Kidney capillary endothelial cell (primary cell): ENCODE data around the gene BIK.

Experiments
- DNase-seq: peaks from one replicate; pipeline ENCODE4 v3.0.0-alpha.2; 2018; ENCODE audit warnings: low spot score

BIK gene, protein sequence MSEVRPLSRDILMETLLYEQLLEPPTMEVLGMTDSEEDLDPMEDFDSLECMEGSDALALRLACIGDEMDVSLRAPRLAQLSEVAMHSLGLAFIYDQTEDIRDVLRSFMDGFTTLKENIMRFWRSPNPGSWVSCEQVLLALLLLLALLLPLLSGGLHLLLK

DNA sequence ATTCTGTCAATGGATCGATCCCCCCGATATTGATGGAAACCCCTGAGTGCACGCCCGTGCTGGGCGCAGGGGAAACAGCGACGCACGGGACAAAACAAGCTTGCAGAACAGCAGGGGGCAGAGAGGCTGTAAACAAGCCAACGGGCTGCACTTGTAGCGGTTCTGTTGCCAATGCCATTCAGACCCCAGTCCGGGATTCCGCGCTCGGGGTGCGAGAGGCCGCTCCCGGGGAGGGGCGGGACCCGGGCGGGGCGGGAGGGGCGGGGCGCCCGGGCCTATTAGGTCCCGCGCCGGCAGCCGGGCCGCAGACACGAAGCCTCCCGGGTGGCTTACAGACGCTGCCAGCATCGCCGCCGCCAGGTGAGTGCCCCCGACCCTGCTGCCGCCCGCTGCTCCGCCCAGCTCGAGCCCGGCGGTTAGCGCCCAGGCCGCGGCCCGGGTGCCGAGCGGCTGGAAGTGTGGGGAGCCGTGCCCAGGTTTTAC, at the start of gene BIK:
Gene BIK, plus strand, starts transcription at position 307 of the 483 bp plus-strand sequence. CDS start 13,273 bp downstream, outside the sequence.
- no peak for DNase-seq

DNA sequence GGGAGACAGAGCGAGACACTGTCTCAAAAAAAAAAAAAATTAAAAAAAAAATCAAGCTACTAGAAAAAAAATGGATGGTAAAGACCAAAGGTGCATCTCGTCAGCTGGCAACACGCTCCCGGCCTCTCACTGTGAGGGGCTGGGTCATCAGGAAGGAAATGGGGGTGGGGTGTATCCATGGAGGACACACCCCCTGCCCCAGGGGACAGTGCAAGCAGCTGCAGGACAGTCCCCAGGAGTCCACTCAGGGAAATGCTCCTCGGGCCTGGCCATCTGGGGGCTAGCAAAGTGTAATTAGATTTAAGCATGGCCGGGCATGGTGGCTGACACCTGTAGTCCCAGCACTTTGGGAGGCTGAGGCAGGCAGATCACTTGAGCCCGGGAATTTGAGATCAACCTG, 44.4 kb upstream of the BIK start:
- no peak for DNase-seq

DNA sequence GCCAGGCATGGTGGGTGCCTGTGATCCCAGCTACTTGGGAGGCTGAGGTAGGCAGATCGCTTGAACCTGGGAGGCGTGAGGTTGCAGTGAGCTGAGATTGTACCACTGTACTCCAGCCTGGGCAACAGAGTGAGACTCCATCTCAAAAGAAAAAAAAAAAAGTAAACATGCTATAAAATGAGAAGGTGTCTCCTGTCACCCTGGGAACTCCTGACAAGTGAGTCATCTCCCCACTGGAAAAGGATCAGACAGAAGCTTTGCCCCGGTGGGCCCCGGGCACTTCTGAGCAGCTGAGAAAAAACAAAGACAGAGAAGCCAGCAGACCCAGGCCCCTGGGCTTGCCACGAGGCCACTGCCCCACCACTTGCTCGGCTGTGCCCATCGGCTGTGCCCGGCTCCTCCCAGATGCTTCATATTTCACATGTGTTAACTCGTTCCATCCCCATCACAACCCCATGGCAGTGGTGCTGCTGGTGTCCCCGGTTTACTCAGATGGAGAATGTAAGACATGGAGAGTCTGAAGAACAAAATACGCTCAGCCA, 43.6 kb upstream of the BIK start:
- no peak for DNase-seq

DNA sequence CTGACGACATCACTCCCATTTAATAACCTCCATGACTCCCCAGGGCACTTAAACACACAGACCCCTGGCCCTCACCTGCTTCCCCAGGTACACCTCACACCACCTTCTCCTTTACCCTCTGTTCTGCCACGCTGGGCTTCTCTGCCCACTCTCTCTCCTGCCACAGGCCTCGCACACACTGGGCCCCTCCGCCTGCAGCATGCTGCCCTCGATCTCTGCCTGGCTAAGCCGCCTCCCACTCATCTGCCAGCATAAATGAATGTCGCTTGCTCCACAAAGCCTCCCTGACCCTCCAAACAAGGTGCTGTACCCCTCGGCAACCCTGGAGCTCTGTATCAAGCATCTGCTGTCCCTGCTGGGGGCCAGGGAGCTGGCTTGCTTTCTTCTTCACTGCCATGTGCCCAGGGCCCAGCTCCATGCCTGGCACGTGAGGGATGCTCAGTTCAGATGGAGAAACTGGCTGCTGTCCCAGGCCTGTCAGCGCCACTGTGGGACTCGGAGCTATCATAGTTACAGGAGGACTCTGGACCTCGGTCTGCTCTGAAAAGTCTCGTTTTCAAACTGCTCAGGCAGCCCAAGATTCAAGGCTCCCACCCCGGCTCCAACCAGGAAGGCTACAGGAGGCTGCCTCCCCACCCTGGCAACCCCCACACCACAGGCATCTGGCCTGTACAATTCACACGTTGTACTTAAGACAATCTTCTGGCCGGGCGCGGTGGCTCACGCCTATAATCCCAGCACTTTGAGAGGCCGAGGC, 33.3 kb upstream of the BIK start:
- no peak for DNase-seq

DNA sequence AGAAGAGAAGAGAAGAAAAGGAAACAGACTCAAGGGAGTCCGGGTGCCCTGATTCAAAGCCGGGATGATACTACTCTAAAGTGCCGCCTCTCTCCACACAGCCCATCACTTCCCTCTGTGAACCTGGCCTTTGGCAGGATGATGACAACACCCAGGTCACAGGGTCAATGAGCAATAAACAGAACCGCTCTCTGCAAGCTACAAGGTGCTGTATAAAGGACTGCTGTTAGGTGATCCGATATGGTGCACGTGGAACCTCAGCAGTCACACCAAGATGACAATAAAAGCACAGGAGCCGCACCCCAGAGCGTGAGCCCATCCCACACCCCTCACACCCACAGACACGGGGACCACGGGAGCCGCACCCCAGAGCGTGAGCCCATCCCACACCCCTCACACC, 32.0 kb upstream of the BIK start:
- DNase-seq: no peak

DNA sequence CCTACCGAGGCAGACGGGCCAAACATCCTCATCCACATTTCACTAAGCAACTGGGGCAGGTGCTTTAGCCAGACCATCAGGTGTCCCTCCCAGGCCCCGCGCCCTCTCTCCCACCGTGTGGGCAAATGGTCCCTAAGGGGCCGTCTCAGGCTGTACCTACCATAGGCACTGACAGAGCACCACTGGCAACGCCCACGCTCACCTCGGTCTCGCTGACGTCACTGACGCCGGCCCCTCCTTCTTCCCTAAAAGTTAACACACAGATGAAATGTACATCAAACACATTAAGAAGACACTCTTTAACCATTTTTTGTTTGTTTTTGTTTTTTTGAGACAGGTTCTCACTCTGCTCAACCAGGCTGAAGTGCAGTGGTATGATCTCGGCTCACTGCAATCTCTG, 30.8 kb upstream of the BIK start:
- DNase-seq: no peak

DNA sequence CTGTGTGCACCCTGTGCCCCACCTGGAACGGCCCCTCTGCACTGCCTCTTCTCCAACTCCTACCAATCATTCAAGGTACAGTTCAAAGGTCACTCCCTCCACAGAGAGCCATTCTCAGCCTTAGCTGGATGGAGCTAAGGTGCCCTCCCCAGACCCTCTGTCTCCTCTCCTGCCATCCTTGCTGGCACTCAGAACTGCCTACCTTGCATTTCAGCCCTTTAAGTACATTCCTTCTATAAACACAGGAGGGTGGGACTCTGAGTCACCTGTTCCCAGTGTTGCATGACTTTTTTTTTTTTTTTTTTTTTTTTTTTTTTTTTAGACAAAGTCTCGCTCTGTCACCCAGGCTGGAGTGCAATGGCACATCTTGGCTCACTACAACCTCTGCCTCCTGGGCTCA, 29.9 kb upstream of the BIK start:
- no peak for DNase-seq

DNA sequence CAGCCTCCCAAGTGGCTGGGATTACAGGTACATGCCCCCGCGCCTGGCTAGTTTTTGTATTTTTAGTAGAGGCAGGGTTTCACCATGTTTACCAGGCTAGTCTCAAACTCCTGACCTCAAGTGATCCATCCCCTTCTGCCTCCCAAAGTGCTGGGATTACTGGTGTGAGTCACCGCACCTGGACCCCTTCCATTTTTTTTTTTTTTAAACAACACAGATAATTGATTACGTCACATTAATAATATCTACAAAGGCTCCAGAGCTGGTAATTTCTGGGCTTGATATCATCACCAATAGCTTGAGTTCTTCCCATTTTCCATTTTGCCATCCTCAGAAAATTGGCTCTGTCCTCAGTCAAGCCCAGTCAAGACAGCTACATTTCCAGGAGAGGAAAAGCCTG, 28.6 kb upstream of the BIK start:
- DNase-seq: no peak

DNA sequence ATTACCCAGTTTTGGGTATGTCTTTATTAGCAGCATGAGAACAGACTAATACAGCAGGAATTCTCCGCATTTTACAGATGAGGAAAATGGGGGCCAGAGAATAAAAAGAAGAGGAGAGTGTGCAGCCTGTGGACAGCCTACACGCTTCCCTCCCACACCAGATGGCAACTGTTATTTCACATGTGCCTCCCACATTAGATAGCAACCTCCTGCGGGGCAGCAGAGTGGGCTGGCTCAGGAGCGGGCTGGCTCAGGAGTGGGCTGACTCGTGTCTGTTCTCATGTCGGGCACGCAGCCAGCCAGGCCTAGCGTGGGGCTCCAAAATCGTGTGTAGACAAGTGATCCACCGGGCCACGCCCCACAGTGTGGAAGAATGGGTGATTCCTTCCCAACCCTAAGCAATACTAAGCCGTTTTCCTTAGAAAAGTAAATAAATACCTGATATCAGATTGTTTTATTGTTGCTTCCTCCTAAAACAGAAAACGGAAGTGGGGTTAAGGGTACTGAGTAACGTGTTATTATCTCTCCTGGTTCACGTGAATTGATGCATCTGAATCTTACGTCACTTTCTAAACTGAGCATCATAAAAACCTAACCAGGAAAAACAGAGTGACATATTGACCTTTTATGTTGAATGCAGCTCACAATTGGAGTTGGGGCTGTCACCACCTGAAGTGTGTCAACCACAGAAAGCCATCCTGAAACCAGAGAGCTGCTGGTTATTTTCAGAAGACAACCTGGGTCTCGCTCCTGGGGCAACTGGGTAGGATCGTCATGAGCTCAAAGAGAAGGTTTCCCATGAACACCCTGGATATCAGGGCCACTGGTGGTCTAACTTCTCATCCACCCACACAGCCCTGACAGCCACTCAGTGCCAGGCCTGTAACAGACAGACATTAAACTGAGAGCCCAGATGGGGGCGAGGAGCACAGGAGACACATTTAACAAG, 24.6 kb upstream of the BIK start:
- no peak for DNase-seq

DNA sequence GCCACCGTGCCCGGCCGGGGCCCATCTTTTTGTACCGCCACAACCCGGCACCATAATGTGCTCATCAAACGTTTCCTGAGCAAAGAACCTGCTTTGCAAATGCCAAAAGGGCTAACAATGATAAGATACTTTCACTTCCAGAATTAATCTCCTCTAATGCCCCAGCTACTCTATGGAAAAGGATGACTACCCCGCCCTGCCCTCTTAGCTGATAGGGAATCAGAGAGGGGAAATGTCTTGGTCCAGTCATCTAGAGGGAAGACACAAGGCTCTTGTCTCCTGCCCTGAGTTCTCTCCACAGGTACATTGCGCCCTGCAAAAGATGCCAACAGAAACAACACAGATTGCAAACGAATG, 21.9 kb upstream of the BIK start:
- DNase-seq: no peak

DNA sequence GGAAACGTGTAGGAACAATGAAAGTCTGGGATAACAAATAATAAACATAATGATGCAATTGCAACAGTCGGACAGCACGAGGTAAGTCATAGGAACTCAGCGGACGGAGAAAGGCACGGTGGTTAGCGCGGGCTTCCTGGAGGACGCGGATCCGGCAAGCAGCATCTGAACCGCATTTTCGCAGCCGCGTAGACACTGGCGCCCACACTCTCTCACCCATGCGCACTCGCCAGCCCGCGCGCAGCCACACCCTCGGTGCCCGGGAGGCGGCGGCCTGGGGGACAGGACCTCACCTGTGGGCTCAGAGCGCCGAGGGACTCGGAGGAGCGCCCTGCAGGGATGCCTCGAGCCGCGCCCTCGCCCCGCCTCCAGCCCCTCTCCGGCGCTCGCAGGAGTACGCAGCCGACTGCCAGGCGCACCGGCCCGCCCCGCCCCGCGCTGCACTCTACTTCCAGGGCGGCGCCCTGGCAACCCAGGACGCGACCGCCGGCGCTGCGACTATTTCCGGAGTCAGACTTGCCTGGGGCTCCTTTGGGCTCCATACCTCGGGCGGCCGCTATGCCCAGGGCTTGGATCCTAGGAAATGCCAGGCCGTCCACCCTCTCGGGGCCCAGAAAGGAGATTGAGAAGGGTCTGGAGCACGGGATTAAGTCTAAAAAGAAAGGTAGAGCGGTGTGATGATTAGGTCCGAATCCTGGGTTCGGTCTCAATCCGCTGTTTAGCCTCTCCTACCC, 21.4 kb upstream of the BIK start, which contains the start of gene TTLL1:
Gene TTLL1, minus strand, starts transcription at position 408 of the 734 bp plus-strand sequence. CDS start 13,805 bp downstream, outside the sequence.
- DNase-seq: peak; percentile 77

DNA sequence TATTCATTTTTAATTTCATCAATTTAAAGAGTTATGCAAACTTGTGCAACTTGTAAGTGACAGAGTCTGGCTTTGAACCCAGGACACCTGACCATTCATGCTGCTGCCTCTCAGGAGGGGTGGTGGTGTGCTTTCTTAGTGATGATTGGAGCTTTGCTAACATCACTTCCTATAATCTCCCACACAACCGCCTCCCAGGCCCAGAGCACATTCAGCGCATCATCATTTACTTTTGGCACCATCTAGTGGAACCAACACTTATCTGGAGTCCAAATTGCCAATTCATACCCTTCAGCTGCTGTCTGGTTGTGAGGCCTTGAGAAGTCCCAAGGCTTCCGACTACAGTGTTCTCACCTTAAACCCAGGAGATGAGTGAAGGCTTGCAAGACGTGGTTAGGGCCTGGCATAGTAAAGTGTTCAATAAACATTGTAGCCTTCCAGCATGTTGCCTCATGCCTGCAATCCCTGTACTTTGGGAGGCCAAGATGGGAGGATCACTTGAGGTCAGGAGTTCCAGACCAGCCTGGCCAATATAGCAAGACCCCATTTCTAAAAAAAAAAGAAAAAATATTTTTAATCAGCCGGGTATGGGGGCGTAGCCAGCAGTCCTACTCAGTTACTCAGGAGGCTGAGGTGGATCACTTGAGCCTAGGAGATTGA, 20.3 kb upstream of the BIK start:
- peak; percentile 80 for DNase-seq

DNA sequence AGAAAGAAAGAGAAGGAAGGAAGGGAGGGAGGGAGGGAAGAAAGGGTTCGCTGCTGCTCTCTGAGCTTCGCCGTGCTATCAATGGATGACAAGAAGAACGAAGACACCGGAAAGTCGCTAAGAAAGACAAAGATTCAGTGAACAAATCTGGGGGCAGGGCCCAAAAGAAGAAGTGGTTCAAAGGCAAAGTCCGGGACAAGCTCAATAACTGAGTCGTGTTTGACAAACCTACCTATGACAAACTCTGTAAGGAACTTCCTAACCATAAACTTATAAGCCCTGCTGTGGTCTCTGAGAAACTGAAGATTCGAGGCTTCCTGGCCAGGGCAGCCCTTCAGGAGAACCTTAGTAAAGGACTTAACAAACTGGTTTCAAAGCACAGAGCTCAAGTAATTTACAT, 18.5 kb upstream of the BIK start:
- DNase-seq: no peak

DNA sequence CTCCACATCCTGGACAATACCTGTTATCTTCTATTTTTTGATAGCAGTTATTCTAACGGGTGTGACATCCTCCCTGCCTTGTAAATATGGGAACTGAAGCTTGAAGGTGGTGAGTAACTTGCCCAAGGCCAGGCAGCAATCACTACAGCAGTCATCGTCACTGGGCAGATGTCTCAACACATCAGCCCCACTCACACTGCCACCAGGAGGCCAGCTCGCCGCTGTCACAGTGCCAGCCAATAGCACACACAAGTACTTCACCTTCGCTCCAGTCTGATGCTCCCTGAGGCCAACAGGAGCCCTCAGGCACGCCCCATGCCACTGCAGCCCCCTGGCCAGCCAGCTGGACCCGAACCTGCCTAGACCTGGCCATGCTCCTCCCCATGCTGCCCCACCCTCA, 16.5 kb upstream of the BIK start:
- no peak for DNase-seq

DNA sequence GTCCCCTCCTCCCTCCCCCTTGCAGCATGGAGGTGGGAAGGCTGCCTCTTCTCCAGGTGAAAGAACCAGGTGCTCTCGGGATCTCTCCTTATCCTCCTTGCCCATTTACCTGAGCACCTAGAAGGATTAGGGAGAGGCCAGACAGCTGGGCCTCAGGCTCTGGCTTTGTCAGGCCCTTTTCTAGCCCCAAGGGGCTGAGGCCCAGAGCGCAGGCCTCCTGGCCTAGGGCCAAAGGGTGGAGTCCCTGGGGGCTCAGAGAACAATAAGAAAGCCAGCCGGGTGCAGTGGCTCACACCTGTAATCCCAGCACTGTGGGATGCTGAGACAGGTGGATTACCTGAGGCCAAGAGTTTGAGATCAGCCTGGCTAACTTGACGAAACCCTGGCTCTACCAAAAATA, 16.0 kb upstream of the BIK start:
- DNase-seq: no peak

DNA sequence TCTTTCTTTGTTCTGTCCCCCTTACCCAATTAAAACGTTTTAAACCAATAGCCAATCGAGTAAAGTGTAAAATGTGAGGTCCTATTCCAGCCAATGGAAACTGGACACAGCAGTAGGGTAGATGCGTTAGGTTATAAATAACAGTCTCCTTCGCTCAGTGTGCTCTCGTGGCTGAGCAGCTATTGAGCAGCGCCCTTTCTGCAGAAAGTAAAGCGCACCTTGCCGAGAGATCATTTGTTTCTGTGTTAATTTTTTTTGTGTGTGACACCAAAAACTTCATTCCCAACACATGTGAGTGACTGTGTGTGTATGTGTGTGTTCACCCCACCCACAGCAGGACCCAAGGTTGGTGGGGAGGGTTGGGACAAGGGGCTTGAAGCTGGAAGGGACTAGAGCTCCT, 14.1 kb upstream of the BIK start:
- no peak for DNase-seq

DNA sequence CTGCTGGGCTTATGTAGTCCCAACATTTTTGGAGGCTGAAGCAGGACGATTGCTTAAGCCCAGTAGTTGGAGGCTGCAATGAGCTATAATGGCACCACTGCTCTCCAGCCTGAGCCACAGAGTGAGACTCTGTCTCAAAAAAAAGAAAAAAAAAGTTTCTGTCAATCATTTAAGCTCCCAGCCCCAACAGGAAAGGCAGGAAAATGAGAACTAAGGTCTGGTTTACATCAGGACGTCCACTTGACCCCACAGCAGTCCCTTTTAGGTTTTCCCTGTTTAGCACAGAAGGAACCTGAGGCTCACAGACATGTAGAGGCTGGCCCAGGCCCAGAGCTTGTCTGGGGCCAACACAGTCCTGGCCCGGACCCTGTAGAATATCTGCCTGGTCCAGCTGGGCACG, 12.2 kb upstream of the BIK start:
- DNase-seq: no peak

DNA sequence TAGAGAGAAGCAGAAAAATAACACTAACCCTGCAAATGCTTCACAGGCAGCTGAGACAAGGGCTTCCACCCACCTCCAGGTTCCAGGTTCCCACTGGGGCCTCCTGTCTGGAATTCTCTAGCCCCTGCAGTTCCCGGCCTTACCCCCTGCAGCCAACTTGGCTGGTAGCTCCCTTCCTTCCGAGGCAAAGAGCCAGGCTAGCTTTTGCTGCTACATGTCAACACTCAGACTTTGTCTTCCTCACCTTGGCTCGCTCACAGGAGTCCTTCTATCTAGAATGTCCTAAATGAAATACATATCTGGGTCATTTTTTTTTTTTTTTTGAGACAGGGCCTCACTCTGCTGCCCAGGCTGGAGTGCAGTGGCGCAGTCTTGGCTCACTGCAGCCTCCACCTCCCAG, 11.5 kb upstream of the BIK start:
- DNase-seq: no peak

DNA sequence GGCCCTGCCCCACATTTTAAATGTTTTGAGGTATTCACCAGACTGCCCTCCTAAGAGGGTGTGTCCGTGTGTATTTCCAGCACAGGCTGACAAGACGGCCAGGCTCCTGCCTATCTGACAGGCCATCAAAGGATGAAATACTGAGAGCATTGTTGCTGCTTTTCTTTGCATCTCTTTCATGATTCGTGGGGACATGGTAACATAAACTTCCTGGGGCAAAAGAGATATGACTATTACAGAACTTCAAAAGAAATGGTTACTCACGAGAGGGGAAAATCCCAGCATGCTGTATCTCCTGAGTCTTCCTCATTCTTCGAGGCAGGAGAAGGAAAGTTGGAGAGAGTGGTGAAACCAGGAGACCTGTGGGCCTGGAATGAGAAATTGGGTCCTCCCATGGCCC, 10.3 kb upstream of the BIK start:
- DNase-seq: no peak

DNA sequence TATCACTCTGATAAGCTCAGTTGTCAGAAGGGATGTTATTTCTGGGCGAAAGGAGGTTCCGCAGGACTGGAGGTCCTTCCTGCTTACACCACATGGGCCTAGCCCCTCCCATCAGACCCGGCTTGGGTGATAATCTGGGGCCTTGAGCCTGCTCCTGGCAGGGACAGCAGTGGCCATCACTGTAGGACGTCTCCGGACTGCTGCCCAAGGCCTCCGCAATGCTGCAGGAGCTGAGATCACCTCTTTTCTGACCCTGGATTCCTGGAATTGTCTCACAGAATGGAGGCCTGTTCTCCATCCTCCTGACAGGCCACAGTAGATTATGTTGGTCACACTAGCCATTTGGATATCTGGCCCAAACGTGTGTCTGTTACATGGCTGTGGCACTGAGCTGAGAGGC, 9.2 kb upstream of the BIK start:
- no peak for DNase-seq

DNA sequence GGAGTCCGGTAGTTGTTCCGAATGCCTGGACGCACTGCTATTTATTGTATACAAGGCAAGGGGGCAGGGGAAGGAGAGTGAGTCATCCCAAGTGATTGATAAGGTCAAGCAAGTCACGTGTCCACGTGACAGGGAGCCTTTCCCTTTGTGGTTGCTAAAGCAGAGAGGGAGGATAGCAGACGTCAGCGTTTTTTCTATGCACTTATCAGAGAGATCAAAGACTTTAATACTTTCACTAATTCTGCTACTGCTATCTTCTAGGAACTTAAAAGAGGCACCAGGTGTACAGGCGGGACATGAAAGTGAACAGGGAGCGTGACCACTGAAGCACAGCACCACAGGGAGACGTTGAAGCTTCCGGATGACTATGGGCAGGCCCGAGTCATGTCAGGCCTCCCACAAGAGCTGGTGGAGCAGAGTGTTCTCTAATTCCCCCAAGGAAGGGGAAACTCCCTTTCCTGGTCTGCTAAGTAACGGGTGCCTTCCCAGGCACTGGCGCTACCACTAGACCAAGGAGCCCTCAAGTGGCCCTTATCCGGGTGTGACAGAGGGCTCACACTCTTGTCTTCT, 6.4 kb upstream of the BIK start:
- DNase-seq: peak; percentile 58
